ENCODE data around the gene FXN.

FXN gene

DNA sequence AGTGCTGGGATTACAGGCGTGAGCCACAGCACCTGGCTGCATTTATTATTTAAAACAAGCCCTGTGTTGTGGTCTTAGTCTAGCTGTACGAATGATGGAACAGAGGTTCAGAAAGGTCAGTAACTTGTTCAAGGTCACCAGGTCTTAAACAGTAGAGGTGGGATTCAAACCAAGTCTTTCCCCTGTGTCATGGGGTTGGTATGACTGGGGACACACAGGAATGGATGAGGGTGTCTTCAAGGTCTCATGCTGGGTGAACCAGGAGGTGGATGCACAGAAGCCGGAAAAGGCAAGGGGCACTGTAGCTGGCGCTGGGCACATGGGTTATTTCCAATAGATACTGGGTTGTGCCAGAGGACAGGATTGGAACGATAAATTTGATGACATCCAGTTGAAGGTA, 106.3 kb downstream of the FXN start:
- TF ChIP-seq EZH2 (IDR thresholded peaks at IDR 0.05; ENCODE audit: borderline replicate concordance, low read depth, low read length, severe bottlenecking) (no peak), CTCF (IDR thresholded peaks at IDR 0.05; ENCODE audit: borderline replicate concordance, extremely low read depth, low read length, poor library complexity, severe bottlenecking) (no peak)
- Histone ChIP-seq H3K36me3 (ENCODE audit: insufficient read depth, low read length) (no peaks in the 10 kb centered on the region), H3K27ac (ENCODE audit: low read length) (no peak overlapping the region), H3K4me1 (ENCODE audit: insufficient read depth, low read length) (no peaks in the 10 kb centered on the region), H2AFZ (ENCODE audit: low read depth, low read length) (no peak overlapping the region), H3K4me2 (ENCODE audit: insufficient read depth, low read length) (no peak overlapping the region), H4K20me1 (ENCODE audit: insufficient read depth, low read length) (no peaks in the 10 kb centered on the region), H3K9me3 (ENCODE audit: insufficient read depth, low read length, severe bottlenecking) (no peaks in the 10 kb centered on the region), H3K4me3 (ENCODE audit: low read depth in 1 of 2, low read length in 2 of 2) (no peak overlapping the region), H3K27me3 (ENCODE audit: insufficient read depth, low read length, poor library complexity) (no peaks in the 10 kb centered on the region), H3K79me2 (ENCODE audit: insufficient read depth, low read length) (no peaks in the 10 kb centered on the region), H3K9ac (ENCODE audit: low read depth, low read length) (no peak overlapping the region)
- ATAC-seq (ENCODE audit: insufficient read depth, low read depth) (no peak), DNase-seq (no peak)

- Histone ChIP-seq H3K9me3 (ENCODE audit: insufficient read depth, low read length, severe bottlenecking) (no peaks in the 10 kb centered on the region), H3K27me3 (ENCODE audit: insufficient read depth, low read length, poor library complexity) (no peaks in the 10 kb centered on the region), H2AFZ (ENCODE audit: low read depth, low read length) (no peak overlapping the region), H4K20me1 (ENCODE audit: insufficient read depth, low read length) (no peaks in the 10 kb centered on the region), H3K79me2 (ENCODE audit: insufficient read depth, low read length) (no peaks in the 10 kb centered on the region), H3K27ac (ENCODE audit: low read length) (no peak overlapping the region), H3K9ac (ENCODE audit: low read depth, low read length) (no peak overlapping the region), H3K4me2 (ENCODE audit: insufficient read depth, low read length) (no peak overlapping the region), H3K36me3 (ENCODE audit: insufficient read depth, low read length) (no peaks in the 10 kb centered on the region), H3K4me1 (ENCODE audit: insufficient read depth, low read length) (no peaks in the 10 kb centered on the region), H3K4me3 (ENCODE audit: low read depth in 1 of 2, low read length in 2 of 2) (no peak overlapping the region)
- DNase-seq (no peak), ATAC-seq (ENCODE audit: insufficient read depth, low read depth) (no peak)
- TF ChIP-seq CTCF (IDR thresholded peaks at IDR 0.05; ENCODE audit: borderline replicate concordance, extremely low read depth, low read length, poor library complexity, severe bottlenecking) (no peak), EZH2 (IDR thresholded peaks at IDR 0.05; ENCODE audit: borderline replicate concordance, low read depth, low read length, severe bottlenecking) (no peak)
These were observed 107.7 kb downstream of the FXN start for GRCh38 chr9:69143291-69143690.

DNA sequence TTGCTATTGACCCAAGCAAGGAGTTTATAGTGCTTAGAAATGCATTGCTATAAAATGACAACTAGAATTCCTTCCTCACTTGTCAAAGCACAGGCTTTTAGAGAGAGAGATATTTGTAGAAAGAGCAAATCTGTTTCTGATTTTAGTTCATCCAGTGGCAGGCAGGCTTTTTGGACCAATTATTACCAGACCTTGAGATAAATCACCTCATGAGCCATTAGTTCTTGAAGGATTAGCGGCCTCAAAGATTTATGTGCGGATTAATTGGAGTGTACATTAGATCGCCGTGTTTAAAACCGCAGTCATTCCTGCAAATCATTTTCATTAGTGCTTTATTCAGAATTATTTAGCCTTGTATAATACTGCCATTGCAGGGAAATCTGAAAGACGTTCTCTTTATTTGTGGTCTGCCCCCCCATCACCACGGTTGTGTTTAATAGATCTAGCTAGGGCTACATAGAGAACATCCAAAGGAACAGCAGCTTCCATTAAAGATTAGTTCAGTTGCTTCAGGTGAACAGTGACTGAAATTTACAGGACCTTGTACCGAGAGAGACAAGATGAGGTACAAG, 109.7 kb downstream of the FXN start:
- Histone ChIP-seq H4K20me1 (ENCODE audit: insufficient read depth, low read length) (no peaks in the 10 kb centered on the region), H3K27me3 (ENCODE audit: insufficient read depth, low read length, poor library complexity) (no peaks in the 10 kb centered on the region), H2AFZ (ENCODE audit: low read depth, low read length) (no peak overlapping the region), H3K4me2 (ENCODE audit: insufficient read depth, low read length) (no peak overlapping the region), H3K4me3 (ENCODE audit: low read depth in 1 of 2, low read length in 2 of 2) (no peak overlapping the region), H3K36me3 (ENCODE audit: insufficient read depth, low read length) (no peaks in the 10 kb centered on the region), H3K27ac (ENCODE audit: low read length) (no peak overlapping the region), H3K9me3 (ENCODE audit: insufficient read depth, low read length, severe bottlenecking) (no peaks in the 10 kb centered on the region), H3K9ac (ENCODE audit: low read depth, low read length) (no peak overlapping the region), H3K79me2 (ENCODE audit: insufficient read depth, low read length) (no peaks in the 10 kb centered on the region), H3K4me1 (ENCODE audit: insufficient read depth, low read length) (no peaks in the 10 kb centered on the region)
- ATAC-seq (ENCODE audit: insufficient read depth, low read depth) = no peak
- TF ChIP-seq CTCF (IDR thresholded peaks at IDR 0.05; ENCODE audit: borderline replicate concordance, extremely low read depth, low read length, poor library complexity, severe bottlenecking) (no peak), EZH2 (IDR thresholded peaks at IDR 0.05; ENCODE audit: borderline replicate concordance, low read depth, low read length, severe bottlenecking) (no peak)
- DNase-seq = no peak

All from DND-41 (cell line).